Endothelial cell of umbilical vein (primary cell): ENCODE results near the gene ASB1. TPM values are rescaled to one million over a fixed set of nuclear protein-coding genes. Genes with fewer than 3 reads are reported as not detected.

Experiments
- BruUV-seq: library from RNA; stranded (reverse); fragments of 400-500 nt; replicated peaks from 2 replicates; lab custom pipeline; 2021; lab: Mats Ljungman, UMichigan
- CTCF ChIA-PET: fragments of 300-600, 350-600 bp; sonication (Branson Sonifier 250); formaldehyde crosslinking; loops from one replicate; lab custom pipeline; 2021; ENCODE audit warnings: antibody characterized with exemption, inconsistent platforms; lab: Charles Lee
- POLR2A ChIA-PET: fragments of 300-600, 350-600 bp; sonication (Branson Sonifier 250); formaldehyde crosslinking; loops from one replicate; lab custom pipeline; 2021; ENCODE audit warnings: antibody characterized with exemption, inconsistent platforms; lab: Charles Lee
- DNase-seq: peaks from one replicate; pipeline ENCODE4 v3.0.0-alpha.2; 2011; ENCODE audit warnings: low read depth, low spot score
- FAIRE-seq: peaks from 2 replicates; lab custom pipeline; 2011; peaks lifted over from hg19 to GRCh38; lab: Jason Lieb, UNC
- H2AFZ ChIP-seq: 2 replicates; pipeline ENCODE4 v1.6.0; 2012; ENCODE audit warnings: low read depth, low read length, control low read depth, inconsistent platforms
- H3K27ac ChIP-seq: 2 replicates; pipeline ENCODE4 v1.5.1; 2011; ENCODE audit warnings: low read depth, mild to moderate bottlenecking, control low read depth, low read length, moderate library complexity; ENCODE audit not compliant: insufficient read depth
- H3K27me3 ChIP-seq, 2 experiments: 2 replicates each; pipeline versions ENCODE4 v1.6.0 to v1.6.1; 2011; ENCODE audit warnings: low read length in 2 of 2, mixed read lengths in 1 of 2; ENCODE audit not compliant: control insufficient read depth in 2 of 2, insufficient read depth in 2 of 2
- H3K36me3 ChIP-seq, 2 experiments: 2 replicates in 1 of 2; 3 replicates in 1 of 2; pipeline ENCODE4 v1.5.1; 2011; ENCODE audit warnings: low read length in 2 of 2, mild to moderate bottlenecking in 1 of 2, moderate library complexity in 1 of 2; ENCODE audit not compliant: control insufficient read depth in 2 of 2, insufficient read depth in 2 of 2; ENCODE audit errors: extremely low read depth in 1 of 2
- H3K4me1 ChIP-seq: 3 replicates; pipeline ENCODE4 v1.5.1; 2011; ENCODE audit warnings: mild to moderate bottlenecking, low read length; ENCODE audit not compliant: control insufficient read depth, insufficient read depth; ENCODE audit errors: extremely low read depth
- H3K4me2 ChIP-seq: 2 replicates; pipeline ENCODE4 v1.6.1; 2011; ENCODE audit warnings: low read length, control low read depth, mixed read lengths; ENCODE audit not compliant: insufficient read depth
- H3K4me3 ChIP-seq, 3 experiments: fragments of 200-600 bp in 1 of 3; sonication (generic), shearing (Covaris generic) in 1 of 3; replicated peaks in 1 of 3; 2 replicates each; pipeline ENCODE4 v1.5.1; 2011 to 2016; ENCODE audit warnings: control low read depth in 3 of 3, low read length in 3 of 3, mild to moderate bottlenecking in 2 of 3, inconsistent platforms in 1 of 3, low read depth in 1 of 3, moderate library complexity in 1 of 3; ENCODE audit not compliant: insufficient read depth in 1 of 3
- H3K79me2 ChIP-seq: 2 replicates; pipeline ENCODE4 v1.6.0; 2012; ENCODE audit warnings: low read length, inconsistent platforms; ENCODE audit not compliant: control insufficient read depth, insufficient read depth
- H3K9ac ChIP-seq: replicated peaks from 2 replicates; pipeline ENCODE3; 2011; ENCODE audit warnings: low read length, control low read depth; ENCODE audit not compliant: insufficient read depth; ENCODE audit errors: extremely low read depth
- H3K9me1 ChIP-seq: replicated peaks from 3 replicates; pipeline ENCODE4 v1.6.0; 2011; ENCODE audit warnings: mild to moderate bottlenecking, low read length; ENCODE audit not compliant: control insufficient read depth, insufficient read depth; ENCODE audit errors: extremely low read depth
- H3K9me3 ChIP-seq: replicated peaks from 2 replicates; pipeline ENCODE4 v1.5.1; 2012; ENCODE audit warnings: low read length, inconsistent platforms; ENCODE audit not compliant: control insufficient read depth, insufficient read depth
- H4K20me1 ChIP-seq: replicated peaks from 2 replicates; pipeline ENCODE3; 2011; ENCODE audit warnings: mild to moderate bottlenecking, low read length; ENCODE audit not compliant: control insufficient read depth, insufficient read depth; ENCODE audit errors: extremely low read depth
- CTCF ChIP-seq, 2 donors: IDR thresholded peaks; 1 replicate in 1 of 2; 2 replicates in 1 of 2; pipeline ENCODE4 v1.5.1; 2011; ENCODE audit warnings: low read length in 2 of 2, mild to moderate bottlenecking in 2 of 2, moderate library complexity in 2 of 2, control low read depth in 1 of 2, inconsistent platforms in 1 of 2, low read depth in 1 of 2; ENCODE audit not compliant: insufficient read depth in 1 of 2; ENCODE audit errors: extremely low read depth in 1 of 2
- EZH2 ChIP-seq: IDR thresholded peaks from 2 replicates; pipeline ENCODE4 v1.6.1; 2012; ENCODE audit warnings: borderline replicate concordance, low read depth, mild to moderate bottlenecking, moderate library complexity, low read length, inconsistent platforms; ENCODE audit not compliant: severe bottlenecking
- FOS ChIP-seq: IDR thresholded peaks from 2 replicates; pipeline ENCODE4 v1.6.1; 2011; ENCODE audit warnings: mild to moderate bottlenecking, low read length, moderate library complexity, borderline replicate concordance; ENCODE audit not compliant: insufficient read depth
- GATA2 ChIP-seq: IDR thresholded peaks from 2 replicates; pipeline ENCODE4 v1.7.0; 2011; ENCODE audit warnings: low read depth, mild to moderate bottlenecking, moderate library complexity, mixed read lengths, low read length; ENCODE audit not compliant: insufficient read length, insufficient read depth
- JUN ChIP-seq: IDR thresholded peaks from 2 replicates; pipeline ENCODE4 v1.6.1; 2011; ENCODE audit warnings: borderline replicate concordance, low read depth; ENCODE audit not compliant: insufficient read length, insufficient read depth
- MAX ChIP-seq: IDR thresholded peaks from 2 replicates; pipeline ENCODE4 v1.6.1; 2011; ENCODE audit not compliant: insufficient read depth, insufficient read length
- MYC ChIP-seq: IDR thresholded peaks from one replicate; pipeline ENCODE4 v1.6.1; 2011; ENCODE audit warnings: mild to moderate bottlenecking, low read depth, low read length
- POLR2A ChIP-seq: IDR thresholded peaks from 2 replicates; pipeline ENCODE4 v1.6.1; 2012; ENCODE audit warnings: low read depth, mild to moderate bottlenecking, control low read depth, low read length
- POLR2AphosphoS5 ChIP-seq: IDR thresholded peaks from 2 replicates; pipeline ENCODE4 v1.6.1; 2012; ENCODE audit warnings: low read depth, mild to moderate bottlenecking, control low read depth, low read length, moderate library complexity; ENCODE audit not compliant: insufficient read depth
- dilution Hi-C: fragments of 300-500 bp; cut with MboI; formaldehyde crosslinking; loops from one replicate; pipeline ENCODE4 v1.15.0; 2019; ENCODE audit warnings: low sequenced_read_pairs; ENCODE audit not compliant: extremely low pct_ligation_motif_present
- intact Hi-C: fragments of 100-400 bp; cut with micrococcal nuclease; formaldehyde crosslinking; loops from one replicate; pipeline ENCODE4 v1.10.0; 2022
- polyA plus RNA-seq, 4 experiments: library from polyadenylated mRNA; depleted of rRNA in 3 of 4; stranded (reverse) in 3 of 4; unstranded in 1 of 4; fragments of >200 nt; gene quantifications; 2 replicates each; pipeline versions ENCODE4 v1.2.1 to v1.2.3, GENCODE V29; 2011 to 2012; ENCODE audit warnings: missing spikeins in 1 of 4
- total RNA-seq: library from RNA; stranded (reverse); gene quantifications from 2 replicates; pipeline ENCODE4 v1.2.3, GENCODE V29; 2021

ASB1 gene
- total and polyA plus RNA-seq, 2 donors (not counting 3 experiments of a cell fraction or from before 2014, with no cell fraction given) = 12.3 to 16.2 TPM

- no peaks in the 10 kb centered on the region for H3K9me3 ChIP-seq
- no peak overlapping the region for H3K4me2 ChIP-seq
- DNase-seq = no peak
- no peaks in the 10 kb centered on the region for H3K79me2 ChIP-seq
- H2AFZ ChIP-seq = no peak overlapping the region
- H3K4me3 ChIP-seq = no peak overlapping the region
- POLR2A ChIA-PET = no interaction called here
- TF ChIP-seq CTCF (IDR thresholded peaks at IDR 0.05; ENCODE audit: extremely low read depth in 1 of 2, insufficient read depth in 1 of 2, low read depth in 1 of 2, low read length in 2 of 2) (no peak), MYC (no peak), MAX (no peak), FOS (no peak), GATA2 (no peak), JUN (no peak), POLR2AphosphoS5 (no peak), EZH2 (no peak), POLR2A (no peak)
- dilution Hi-C loops = no loop called here
- FAIRE-seq = no peak
- H3K27ac ChIP-seq = no peak overlapping the region
- no peaks in the 10 kb centered on the region for H4K20me1 ChIP-seq
- BruUV-seq = no TSS peak
- no peaks in the 10 kb centered on the region for H3K9me1 ChIP-seq
- H3K27me3 ChIP-seq = no peaks in the 10 kb centered on the region
- no peak overlapping the region for H3K9ac ChIP-seq
- CTCF ChIA-PET = no interaction called here
- H3K36me3 ChIP-seq = no peaks in the 10 kb centered on the region
- intact Hi-C loops = no loop called here
- no peaks in the 10 kb centered on the region for H3K4me1 ChIP-seq
Observed at GRCh38 chr2:238479847-238480246, 53.1 kb downstream of the ASB1 start.
